ENCODE measurements around the gene EMD.
"Not testable (repeated sequence)": the region's sequence is repeated elsewhere in the genome, so short reads cannot be mapped to it uniquely, and the experiment has no call there.

Gene EMD

GRCh38 chrX:154396363-154396762, 17.3 kb downstream of the EMD start:
- DNase-seq (ENCODE audit: low read depth): not testable (repeated sequence)

- no peak for DNase-seq (ENCODE audit: low read depth)
Measured at GRCh38 chrX:154396973-154397887, 18.1 kb downstream of the EMD start.

DNA sequence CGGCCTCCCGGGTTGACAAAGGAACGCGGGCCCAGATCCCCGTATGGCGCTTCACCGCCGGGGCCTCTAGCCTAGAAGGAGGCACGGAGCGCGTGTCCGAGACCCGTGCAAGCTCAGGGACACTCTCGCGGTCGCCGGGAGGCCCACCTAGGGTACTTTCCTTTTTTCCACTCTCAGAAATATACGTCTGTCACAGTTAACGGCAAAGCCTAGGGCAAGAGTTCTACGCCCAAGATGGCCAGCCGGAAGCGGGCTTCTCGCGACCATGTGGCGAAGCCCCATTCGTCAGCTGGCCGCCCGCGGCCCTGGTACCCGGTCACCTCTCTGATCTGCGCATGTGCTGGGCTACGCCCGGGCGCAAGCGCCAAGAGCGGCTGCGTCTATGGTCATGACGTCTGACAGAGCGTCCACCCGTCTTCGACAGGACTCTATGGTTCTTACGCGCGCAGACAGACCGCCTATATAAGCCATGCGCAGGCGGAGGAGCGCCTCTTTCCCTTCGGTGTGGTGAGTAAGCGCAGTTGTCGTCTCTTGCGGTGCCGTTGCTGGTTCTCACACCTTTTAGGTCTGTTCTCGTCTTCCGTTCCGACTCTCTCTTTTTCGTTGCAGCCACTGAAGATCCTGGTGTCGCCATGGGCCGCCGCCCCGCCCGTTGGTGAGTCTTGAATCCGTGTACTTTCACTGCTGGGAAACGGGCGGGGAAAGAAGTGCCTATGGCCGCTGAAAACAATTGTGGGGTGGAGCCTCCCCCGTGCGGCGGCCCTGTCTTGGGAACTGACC, 19.0 kb downstream of the EMD start, which contains the start of gene RPL10:
TSS of gene RPL10 (plus strand) at position 490 of the 780 bp plus-strand sequence. CDS start at position 633, 143 bp downstream.
- DNase-seq (ENCODE audit: low read depth): peak; percentile 89

GRCh38 chrX:154398668-154399526, 19.8 kb downstream of the EMD start:
- no peak for DNase-seq (ENCODE audit: low read depth)

- DNase-seq (ENCODE audit: low read depth): no peak
Measured at GRCh38 chrX:154399527-154400368, 20.7 kb downstream of the EMD start.

GRCh38 chrX:154400369-154400817, 21.3 kb downstream of the EMD start:
- not testable (repeated sequence) for DNase-seq (ENCODE audit: low read depth)

DNA sequence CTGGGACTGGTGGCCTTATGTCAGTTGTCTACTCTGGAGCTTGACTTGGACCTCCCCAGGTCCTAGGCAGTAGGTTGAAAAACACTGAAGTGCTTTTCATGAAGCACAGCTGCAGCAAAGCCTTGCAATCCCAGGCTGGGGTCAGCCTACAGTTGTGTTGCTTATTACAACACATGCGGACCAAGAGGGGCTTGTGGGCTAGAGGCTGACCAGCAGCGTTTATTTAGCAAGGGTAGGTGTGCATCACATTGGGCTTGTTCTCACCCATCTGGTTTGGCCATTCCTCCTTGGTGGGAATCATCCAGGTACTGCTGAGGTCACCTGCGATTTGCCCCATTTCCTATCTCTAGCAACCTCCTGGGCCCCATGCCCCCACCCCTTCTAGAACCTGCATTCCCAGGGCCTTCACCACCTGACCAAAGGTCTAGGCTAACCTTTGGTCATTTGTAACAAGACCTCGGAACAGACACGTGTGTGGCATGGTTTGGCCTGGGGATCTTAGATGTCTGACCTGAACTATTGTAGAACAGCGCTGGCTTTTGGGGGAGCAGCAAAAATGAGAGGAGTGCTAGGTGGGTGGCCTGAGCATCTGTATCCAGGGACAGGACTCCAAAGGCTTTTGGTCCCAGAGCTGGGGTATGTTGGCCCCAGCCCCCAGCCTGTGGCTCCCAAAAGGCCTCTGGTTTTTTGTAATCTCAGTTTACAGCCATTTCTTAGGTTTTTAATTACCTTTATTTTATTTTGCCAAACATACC, 22.1 kb downstream of the EMD start:
- DNase-seq (ENCODE audit: low read depth): no peak

GRCh38 chrX:154401918-154402621, 23.0 kb downstream of the EMD start:
- DNase-seq (ENCODE audit: low read depth): no peak

DNA sequence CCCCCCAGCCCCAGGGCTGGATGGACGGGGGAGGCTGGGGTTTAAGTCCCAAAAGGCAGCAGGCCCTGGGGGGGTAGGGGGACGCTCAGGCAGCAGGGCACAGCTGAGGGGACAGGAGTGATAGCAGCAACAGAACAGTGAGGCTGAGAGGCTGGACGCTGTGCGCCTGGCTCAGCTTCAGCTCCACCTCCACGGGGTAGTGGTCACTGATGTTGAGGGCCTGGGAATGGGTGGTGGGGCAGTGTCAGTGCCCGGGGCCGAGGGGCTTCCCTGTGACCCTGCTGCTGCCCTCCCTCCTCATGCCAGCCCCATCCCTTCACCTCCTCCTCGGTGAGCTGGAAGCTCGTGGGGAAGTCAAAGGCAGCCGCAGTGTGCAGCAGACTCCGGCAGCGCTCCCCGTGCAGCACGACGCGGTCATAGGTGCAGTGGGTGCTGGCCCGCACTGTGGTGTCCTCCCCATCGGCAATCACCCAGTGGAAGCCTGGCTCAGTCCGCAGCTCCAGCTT, 23.6 kb downstream of the EMD start:
- no peak for DNase-seq (ENCODE audit: low read depth)

DNA sequence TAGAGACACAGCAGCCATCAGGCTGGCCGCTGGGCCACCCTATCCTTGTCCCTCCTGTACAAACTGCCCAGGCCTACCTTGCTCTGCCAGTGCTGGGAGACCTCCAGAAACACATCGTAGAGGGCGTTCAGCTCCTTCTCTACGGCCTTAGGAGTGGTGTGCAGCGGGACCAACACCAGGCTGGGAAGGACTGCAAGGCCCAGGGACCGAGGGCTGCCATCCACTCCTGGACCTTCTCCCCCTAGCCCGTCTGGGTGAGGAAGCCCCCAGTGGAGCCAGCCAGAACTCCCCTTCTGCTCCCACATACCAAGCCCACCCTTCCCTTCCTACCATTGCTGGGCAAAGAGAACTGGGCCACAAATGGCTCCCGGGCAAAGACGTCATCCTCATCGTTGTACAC, 24.1 kb downstream of the EMD start:
- DNase-seq (ENCODE audit: low read depth): no peak

DNA sequence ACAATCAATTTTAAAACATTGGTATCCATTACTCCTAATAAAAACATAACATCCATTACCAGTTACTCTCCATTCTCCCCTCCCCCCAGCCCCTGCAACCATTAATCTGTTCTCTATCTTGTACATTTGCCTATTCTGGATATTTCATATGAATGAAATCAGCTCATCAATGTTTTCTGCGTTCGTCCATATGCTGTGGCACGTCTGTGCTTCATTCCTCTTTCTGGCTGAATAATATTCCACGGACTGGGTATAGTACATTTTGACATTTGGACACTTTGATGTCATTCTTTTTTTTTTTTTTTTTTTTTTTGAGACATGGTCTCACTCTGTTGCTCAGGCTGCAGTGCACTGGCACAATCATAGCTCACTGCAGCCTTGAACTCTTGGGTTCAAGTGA, 24.8 kb downstream of the EMD start:
- no peak for DNase-seq (ENCODE audit: low read depth)

DNA sequence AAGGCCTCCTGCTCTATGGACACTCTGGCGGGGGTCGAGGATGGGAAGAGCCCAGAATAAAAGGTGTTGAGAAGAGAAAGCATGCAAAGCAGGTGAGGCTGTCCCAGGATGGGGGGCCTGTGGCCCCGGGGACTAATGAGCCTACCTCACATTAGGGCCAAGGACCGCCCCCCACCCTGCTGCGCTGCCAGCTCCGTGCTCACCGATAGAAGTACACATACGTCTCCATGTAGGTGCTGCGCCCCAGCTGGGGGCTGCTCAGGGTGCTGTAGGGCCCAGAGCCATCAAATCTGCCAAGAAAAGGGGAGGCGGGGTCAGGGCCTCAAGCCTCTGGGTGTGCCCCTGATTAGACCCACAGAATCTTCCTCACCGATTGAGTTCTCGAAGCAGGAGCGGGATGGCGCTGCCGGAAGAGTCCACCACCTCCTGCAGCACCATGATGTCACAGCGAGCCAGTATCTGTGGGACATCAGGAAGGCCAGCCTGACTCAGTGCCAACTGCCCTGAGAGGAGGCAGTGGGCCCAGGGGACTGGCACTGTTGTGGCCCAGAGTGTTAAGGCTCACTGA, 25.6 kb downstream of the EMD start:
- DNase-seq (ENCODE audit: low read depth): no peak

- DNase-seq (ENCODE audit: low read depth): no peak
Measured at GRCh38 chrX:154408659-154409221, 29.6 kb downstream of the EMD start.

DNA sequence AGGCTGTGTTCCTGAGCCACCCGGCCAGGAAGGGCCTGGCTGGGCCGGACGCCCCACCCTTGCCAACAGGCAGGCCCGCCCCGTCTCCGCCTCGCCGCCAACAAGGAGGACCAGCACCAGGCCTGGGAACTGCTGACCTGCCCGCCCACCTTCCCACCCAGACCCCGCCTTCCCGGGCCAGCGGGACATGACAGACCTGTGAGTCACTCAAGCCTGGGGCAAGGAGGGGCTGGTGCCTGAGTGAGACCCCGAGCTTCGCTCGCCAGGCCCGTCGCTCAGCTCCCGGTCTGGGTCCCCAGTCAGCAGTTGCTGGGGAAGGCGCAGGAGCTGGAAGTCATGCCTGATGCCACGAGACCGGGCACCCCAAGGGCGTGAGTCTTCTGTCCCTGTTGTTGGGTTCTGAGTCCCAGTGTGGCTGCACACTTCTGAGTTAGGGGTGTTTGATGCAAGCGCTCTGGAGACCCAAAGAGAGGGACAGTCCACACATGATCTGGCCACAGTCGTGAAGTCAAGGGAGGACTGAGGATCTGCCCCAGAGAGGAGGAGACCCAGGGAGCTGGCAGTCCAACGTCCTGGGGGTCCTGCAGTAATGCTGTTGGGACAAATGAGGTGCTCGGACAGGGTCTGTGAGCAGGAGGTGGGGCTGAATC, 30.3 kb downstream of the EMD start, which contains the start of gene DNASE1L1:
TSS of gene DNASE1L1 (minus strand) at position 33 of the 650 bp plus-strand sequence. CDS start 3,686 bp downstream, outside the sequence.
- no peak for DNase-seq (ENCODE audit: low read depth)

DNA sequence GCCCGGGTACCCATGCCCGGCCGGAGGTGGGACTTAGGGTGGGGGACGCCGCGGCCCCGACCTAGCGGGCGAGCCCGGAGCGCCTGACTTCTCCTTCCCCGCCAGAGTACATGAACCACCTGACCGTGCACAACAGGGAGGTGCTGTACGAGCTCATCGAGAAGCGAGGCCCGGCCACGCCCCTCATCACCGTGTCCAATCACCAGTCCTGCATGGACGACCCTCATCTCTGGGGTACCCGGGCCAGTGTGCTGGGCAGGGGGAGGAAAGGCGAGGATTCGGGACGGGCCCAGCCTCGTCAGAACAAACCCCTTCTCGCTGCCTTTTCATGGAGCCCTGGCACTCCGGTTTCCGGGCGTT, 32.9 kb downstream of the EMD start:
- DNase-seq (ENCODE audit: low read depth): no peak

DNA sequence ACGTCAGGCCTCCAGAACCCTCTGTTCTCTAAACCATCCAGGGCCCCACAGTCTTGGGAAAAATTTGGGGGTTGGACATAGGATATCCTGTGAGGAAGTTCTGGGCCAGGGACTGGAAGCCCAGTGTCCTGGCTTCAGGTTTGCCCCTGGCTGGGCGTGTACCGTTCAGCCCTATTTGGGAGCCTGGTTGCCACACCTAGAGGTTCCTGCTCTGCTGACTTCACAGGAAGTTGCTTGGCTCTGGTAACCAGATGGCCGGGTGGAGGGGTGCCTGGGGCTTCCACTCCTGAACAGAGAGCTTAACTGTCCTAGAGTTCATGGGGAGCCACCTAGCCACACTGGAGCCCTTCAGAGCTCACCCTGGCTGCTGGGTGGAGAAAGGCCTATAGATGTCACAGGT, 33.4 kb downstream of the EMD start:
- no peak for DNase-seq (ENCODE audit: low read depth)

GRCh38 chrX:154413142-154413541, 34.0 kb downstream of the EMD start:
- DNase-seq (ENCODE audit: low read depth): no peak

DNA sequence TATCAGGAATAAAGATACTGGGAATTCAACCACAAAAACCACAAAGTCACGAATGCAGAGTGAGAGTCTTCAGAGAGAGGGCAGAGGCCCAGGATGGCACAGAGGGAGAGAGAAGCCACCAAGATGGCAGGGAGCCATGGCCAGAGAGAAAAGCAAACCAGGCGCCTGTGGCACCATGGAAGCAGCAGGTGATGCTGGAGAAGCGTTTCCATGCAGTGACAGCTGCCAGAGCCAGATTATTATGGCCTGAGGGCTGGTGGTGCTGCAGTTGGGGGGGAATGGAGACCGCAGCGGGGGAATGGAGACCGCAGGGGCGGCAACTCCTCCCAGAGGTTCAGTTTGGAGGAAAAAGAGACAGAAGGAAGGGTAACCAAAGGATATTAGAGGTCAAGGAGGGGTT, 38.1 kb downstream of the EMD start:
- DNase-seq (ENCODE audit: low read depth): no peak
